Large intestine (tissue), 3 donors: ENCODE data around the gene TMEM40. TPM values are rescaled to one million over a fixed set of nuclear protein-coding genes. Genes with fewer than 3 reads are reported as not detected.

ENCODE experiments used
- DNase-seq, 2 donors: peaks; one replicate each; pipeline versions ENCODE4 v3.0.0 to v3.0.0-alpha.2; 2013
- H3K27ac ChIP-seq: one replicate; pipeline ENCODE4 v1.5.1; 2013; ENCODE audit warnings: low read length
- H3K27me3 ChIP-seq: 2 replicates; pipeline ENCODE4 v1.6.1; 2013; ENCODE audit warnings: low read length; ENCODE audit not compliant: control insufficient read depth, insufficient read depth
- H3K36me3 ChIP-seq: 2 replicates; pipeline ENCODE4 v1.6.1; 2013; ENCODE audit warnings: low read length; ENCODE audit not compliant: control insufficient read depth, insufficient read depth
- H3K4me1 ChIP-seq: one replicate; pipeline ENCODE4 v1.6.1; 2013; ENCODE audit warnings: low read length; ENCODE audit not compliant: control insufficient read depth, insufficient read depth
- H3K4me3 ChIP-seq: one replicate; pipeline ENCODE4 v1.5.1; 2013; ENCODE audit warnings: low read length
- H3K9me3 ChIP-seq: one replicate; pipeline ENCODE4 v1.6.1; 2013; ENCODE audit warnings: mild to moderate bottlenecking, low read depth, low read length, moderate library complexity; ENCODE audit not compliant: control insufficient read depth
- WGBS: methylation state at CpG from one replicate; pipeline ENCODE4 v1.1.5; 2013; ENCODE audit warnings: low lambda C conversion rate; ENCODE audit not compliant: insufficient coverage; 5-methylcytosine and 5-hydroxymethylcytosine counted together
- polyA plus RNA-seq: library from polyadenylated mRNA; unstranded; fragments of 120-200 nt; gene quantifications from one replicate; pipeline ENCODE4 v1.2.1, GENCODE V29; 2013

Gene TMEM40
- polyA plus RNA-seq, 1 donor: 0.10 TPM

DNA sequence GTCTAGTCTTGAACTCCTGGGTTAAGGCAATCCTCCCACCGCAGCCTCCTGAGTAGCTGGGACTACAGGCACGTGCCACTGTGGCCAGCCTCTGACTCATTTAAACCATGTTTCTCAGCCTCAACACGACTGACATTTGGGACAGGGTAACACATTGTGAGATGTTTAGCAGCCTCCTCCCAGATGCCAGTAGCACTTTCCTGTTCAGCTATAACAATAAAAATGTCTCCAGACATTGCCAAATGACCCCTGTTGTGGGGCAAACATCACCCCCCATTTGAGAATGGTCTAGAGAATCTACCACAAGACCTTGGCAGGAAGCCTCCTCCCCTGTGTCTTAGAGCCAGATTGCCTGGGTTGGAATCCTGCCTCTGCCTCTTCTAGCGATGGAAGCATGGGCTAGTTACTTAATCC is 8.4 kb downstream of the TMEM40 start:
- no peaks in the 10 kb centered on the region for H3K36me3 ChIP-seq
- no peaks in the 10 kb centered on the region for H3K9me3 ChIP-seq
- H3K27me3 ChIP-seq: no peaks in the 10 kb centered on the region
- H3K4me1 ChIP-seq: no peaks in the 10 kb centered on the region
- H3K27ac ChIP-seq: no peak overlapping the region
- WGBS: no CpG with 5 or more reads among the region's 4 CpGs
- H3K4me3 ChIP-seq: no peak overlapping the region
- no peak for DNase-seq

DNA sequence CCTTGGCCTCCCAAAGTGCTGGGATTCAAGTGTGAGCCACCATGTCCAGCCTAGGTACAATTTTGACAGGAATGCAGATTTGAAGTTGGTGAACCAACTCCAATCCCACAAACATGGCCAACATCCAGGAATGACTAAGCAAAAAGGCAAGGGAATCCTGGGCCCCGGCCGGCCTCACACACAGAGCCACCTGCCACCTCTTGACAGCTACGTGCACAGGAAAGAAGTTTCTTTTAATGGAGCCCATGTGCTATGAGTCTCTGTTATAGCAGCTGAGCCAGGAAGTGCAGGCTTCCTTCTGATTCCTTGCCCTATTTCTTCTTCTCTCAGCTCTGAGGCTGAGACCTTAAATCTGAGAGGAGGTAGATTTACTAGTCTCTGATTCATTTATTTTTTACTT is 8.8 kb downstream of the TMEM40 start:
- Histone ChIP-seq H3K4me3 (no peak overlapping the region), H3K27ac (no peak overlapping the region)

DNA sequence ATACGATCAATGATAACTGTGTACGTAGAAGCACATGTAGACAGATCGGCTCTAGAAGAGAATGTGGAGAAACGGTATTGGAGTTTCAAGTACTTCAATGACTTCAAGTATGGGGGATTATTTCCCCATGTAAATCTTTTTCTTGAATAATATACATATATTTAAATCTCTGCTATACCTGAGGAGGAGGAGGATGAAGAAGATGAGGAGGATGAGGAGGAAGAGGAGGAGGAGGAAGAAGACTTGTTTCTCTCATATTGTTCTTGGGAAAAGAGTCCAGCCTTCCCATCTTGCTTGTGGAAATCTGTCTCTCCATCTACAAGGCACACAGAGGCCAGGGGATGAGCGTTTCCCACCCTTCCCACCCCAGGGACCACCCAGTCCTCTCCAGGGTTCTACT is 10.6 kb downstream of the TMEM40 start:
- WGBS: 93% methylated on average over 3 of the region's 5 CpGs
- no peaks in the 10 kb centered on the region for H3K27me3 ChIP-seq
- H3K4me3 ChIP-seq: no peak overlapping the region
- no peak for DNase-seq
- no peaks in the 10 kb centered on the region for H3K9me3 ChIP-seq
- H3K36me3 ChIP-seq: no peaks in the 10 kb centered on the region
- H3K27ac ChIP-seq: no peak overlapping the region
- no peaks in the 10 kb centered on the region for H3K4me1 ChIP-seq

More for the DNA sequence above, 8.8 kb downstream of the TMEM40 start:
- DNase-seq: no peak
- no CpG with 5 or more reads among the region's 3 CpGs for WGBS
- H3K27me3 ChIP-seq: no peaks in the 10 kb centered on the region
- H3K9me3 ChIP-seq: no peaks in the 10 kb centered on the region
- no peaks in the 10 kb centered on the region for H3K36me3 ChIP-seq
- no peaks in the 10 kb centered on the region for H3K4me1 ChIP-seq

DNA sequence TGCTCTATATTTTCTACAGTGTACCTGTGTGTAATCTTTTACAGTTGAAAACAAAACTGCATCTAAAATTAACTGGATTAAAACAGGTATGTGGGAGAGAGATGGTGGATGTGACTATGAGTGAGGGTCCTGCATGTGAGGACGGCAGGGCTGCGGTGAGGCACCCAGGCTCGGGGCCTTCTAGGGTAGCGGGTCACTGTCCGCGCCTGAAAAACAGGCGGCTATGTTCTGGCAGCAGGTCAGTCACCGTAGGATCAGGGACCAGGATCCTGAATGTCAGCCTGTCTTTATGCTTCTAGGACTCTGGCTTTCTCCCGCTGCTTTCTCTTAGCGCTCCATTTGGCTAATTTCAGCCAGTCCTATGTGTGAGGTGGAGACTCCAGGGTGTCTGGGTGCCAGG is 12.6 kb downstream of the TMEM40 start:
- H3K27ac ChIP-seq: no peak overlapping the region
- no peaks in the 10 kb centered on the region for H3K4me1 ChIP-seq
- H3K4me3 ChIP-seq: no peak overlapping the region
- no peak for DNase-seq
- no CpG with 5 or more reads among the region's 10 CpGs for WGBS
- H3K27me3 ChIP-seq: no peaks in the 10 kb centered on the region
- no peaks in the 10 kb centered on the region for H3K36me3 ChIP-seq
- H3K9me3 ChIP-seq: no peaks in the 10 kb centered on the region

DNA sequence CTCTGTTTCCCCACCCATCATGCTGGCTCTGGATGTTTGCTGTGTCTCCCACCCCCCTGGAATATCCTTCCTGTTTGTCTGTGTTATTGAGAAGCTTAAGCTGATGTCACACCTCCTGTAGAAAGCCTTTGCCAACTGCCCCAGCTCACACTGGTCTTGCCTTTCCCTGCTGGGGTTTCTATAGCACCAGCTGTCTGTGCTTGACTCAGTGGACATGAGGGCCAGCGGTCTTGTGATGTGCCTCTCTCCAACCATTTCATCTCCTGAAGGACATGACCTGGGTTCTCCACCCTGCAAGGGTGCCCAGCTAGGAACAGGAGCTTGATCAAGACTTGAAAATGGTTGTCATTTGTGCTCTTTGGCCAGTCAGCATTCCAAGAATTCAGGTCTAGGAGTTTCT is 14.7 kb downstream of the TMEM40 start:
- Histone ChIP-seq H3K27ac (no peak overlapping the region), H3K9me3 (no peaks in the 10 kb centered on the region), H3K36me3 (no peaks in the 10 kb centered on the region), H3K4me1 (no peaks in the 10 kb centered on the region), H3K27me3 (no peaks in the 10 kb centered on the region), H3K4me3 (no peak overlapping the region)
- no peak for DNase-seq
- WGBS: no CpG with 5 or more reads among the region's 1 CpG

DNA sequence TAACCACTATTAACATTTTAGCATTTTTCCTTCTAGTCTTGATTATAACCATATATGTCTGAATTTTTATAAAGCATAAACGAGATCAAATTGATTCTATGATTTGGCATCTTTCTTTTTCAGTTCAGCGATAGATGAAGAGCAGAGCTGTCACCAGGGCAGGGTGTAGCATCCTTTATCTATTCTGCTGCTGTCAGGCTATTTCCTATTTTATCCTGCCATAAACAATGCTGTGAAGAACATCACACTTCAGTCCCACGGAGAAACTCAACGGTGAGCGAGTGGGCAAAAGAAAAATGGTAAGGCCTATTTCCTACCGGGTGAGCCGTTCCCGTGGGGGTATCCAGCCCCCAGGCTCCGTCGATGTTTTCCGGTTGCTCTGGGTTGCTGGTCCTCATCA is 15.5 kb downstream of the TMEM40 start:
- DNase-seq: no peak
- no peaks in the 10 kb centered on the region for H3K4me1 ChIP-seq
- H3K27me3 ChIP-seq: no peaks in the 10 kb centered on the region
- H3K4me3 ChIP-seq: no peak overlapping the region
- no peaks in the 10 kb centered on the region for H3K9me3 ChIP-seq
- 100% methylated on average over 4 of the region's 11 CpGs for WGBS
- no peak overlapping the region for H3K27ac ChIP-seq
- H3K36me3 ChIP-seq: no peaks in the 10 kb centered on the region

DNA sequence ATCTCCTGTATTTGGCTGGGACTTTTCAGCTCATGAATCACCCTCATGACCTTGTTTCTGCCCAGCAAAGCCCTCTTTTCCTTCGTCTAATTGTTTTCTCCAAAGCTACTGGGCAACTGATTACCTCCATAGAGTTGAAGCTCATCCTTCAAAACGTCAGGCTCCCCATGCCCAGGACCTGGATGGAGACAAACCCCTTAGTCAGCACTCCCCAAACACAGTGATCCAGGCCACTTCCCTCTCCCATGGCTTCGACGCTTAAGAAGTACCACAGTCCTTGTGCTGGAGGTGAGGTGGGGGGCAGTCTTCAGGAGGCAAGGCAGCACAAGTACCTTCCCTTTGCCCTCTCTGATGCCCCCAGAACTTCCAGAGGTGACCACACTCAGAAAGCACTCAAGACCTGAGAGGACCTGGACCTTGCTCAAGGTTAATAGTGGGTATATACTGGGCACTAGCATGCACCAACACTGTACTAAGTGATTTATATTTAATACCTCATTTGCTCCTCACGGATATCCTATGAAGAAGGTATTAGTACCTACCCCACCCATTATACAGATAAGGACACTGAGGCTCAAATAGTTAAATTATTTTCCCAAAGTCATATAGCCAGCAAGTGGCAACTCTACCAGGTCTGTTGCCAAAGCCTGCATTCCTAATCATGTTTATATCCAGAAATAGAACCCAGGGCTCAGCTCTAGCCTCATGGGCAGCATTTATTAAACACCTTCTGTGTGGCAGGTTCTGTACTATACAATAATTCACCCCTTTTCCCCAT is 16.5 kb downstream of the TMEM40 start:
- no peak for DNase-seq
- Histone ChIP-seq H3K27me3 (no peaks in the 10 kb centered on the region), H3K4me1 (no peaks in the 10 kb centered on the region), H3K36me3 (no peaks in the 10 kb centered on the region), H3K9me3 (no peaks in the 10 kb centered on the region), H3K27ac (no peak overlapping the region), H3K4me3 (no peak overlapping the region)
- WGBS: 40% methylated on average over 1 of the region's 5 CpGs

DNA sequence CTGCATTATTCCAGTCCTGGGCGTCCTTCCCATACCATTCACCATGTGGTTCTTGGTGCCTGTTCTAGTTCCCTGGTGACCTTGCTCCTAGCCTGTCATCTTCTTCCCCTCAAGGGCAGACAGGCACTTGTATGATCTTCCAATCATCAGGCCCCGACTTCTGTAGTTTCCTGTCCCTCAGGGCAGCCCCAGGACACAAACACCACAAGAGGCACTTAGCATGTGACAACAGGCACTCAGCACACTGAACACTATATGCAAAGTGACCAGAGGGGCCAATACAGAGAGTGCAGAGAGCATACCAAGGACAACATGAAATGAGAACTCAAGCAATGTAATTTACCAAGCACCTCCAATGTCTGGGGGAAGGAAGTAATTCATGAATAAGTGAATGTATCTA is 17.9 kb downstream of the TMEM40 start:
- WGBS: no CpG with 5 or more reads among the region's 2 CpGs
- H3K27me3 ChIP-seq: no peaks in the 10 kb centered on the region
- H3K4me3 ChIP-seq: no peak overlapping the region
- DNase-seq: no peak
- H3K36me3 ChIP-seq: no peaks in the 10 kb centered on the region
- no peak overlapping the region for H3K27ac ChIP-seq
- H3K4me1 ChIP-seq: no peaks in the 10 kb centered on the region
- no peaks in the 10 kb centered on the region for H3K9me3 ChIP-seq

DNA sequence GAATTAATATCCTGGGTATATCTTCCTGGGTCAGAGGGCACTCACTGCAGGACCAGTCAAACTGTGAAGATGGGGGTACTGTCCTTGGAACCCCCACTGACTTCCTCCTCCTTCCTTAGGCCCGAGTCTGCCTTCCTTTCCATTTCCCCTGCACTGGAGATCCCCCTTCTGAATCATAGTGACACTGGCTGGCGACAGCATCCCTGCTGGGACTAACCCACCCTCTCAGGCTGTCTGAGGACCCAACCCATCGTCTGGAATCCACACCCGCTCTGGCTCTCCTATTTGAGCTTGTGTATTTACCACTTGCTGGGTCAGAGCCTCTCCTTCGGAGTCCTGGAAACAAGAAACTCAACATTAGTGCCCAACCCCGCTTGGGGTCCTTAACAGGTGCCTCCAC is 21.2 kb downstream of the TMEM40 start:
- DNase-seq: no peak
- no peaks in the 10 kb centered on the region for H3K36me3 ChIP-seq
- H3K27me3 ChIP-seq: no peaks in the 10 kb centered on the region
- H3K4me3 ChIP-seq: no peak overlapping the region
- WGBS: no CpG with 5 or more reads among the region's 6 CpGs
- H3K27ac ChIP-seq: no peak overlapping the region
- H3K4me1 ChIP-seq: no peaks in the 10 kb centered on the region
- no peaks in the 10 kb centered on the region for H3K9me3 ChIP-seq

DNA sequence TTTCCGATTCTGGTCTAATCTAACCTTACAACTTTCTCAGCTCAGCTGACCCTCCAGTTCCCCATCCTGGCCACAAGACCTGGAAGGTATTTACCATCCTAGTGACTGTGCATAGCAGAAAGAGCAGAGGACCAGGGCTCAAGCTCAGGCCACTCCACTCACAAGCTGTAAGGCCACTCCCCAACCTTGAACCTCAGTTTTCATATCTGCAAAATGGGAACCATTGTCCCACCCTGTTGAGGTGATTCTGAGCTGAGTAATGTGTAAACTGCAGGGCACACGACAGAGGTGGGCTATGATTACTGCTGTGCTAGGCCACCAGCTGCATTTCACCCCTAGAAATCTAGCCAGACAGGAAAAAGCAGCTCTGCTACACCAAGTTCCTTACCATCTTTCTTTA is 21.7 kb downstream of the TMEM40 start:
- H3K4me3 ChIP-seq: no peak overlapping the region
- no peak for DNase-seq
- no peaks in the 10 kb centered on the region for H3K36me3 ChIP-seq
- H3K9me3 ChIP-seq: no peaks in the 10 kb centered on the region
- no peaks in the 10 kb centered on the region for H3K4me1 ChIP-seq
- no CpG with 5 or more reads among the region's 2 CpGs for WGBS
- H3K27me3 ChIP-seq: no peaks in the 10 kb centered on the region
- H3K27ac ChIP-seq: no peak overlapping the region

DNA sequence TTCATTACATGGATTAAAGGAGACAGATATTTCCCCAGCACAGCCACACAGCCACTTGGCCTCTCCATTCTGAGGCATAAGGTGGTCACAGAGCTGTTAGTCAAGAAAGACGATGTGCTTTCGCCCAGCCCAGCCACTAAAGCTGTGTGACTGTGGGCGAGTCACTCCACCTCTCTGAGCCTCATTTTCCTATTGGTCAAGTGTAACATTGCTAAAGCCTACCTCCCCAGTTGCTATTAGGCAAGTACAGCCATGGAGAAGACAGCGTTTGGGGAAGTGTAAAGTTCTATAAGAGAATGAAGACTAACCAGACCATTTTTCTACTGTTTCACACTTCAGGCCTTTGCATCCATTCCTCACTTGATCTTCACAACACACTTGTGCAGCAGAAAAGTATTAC is 24.1 kb downstream of the TMEM40 start:
- DNase-seq: no peak
- Histone ChIP-seq H3K36me3 (no peaks in the 10 kb centered on the region), H3K4me3 (no peak overlapping the region), H3K9me3 (no peaks in the 10 kb centered on the region), H3K27me3 (no peaks in the 10 kb centered on the region), H3K27ac (no peak overlapping the region), H3K4me1 (no peaks in the 10 kb centered on the region)
- WGBS: no CpG with 5 or more reads among the region's 4 CpGs
